GM23248 (cell line): ENCODE results near the gene FAT2.

Experiments used
- EZH2 ChIP-seq: fragments of 200-600 bp; sonication (generic); IDR thresholded peaks from 2 replicates; pipeline ENCODE4 v1.6.1; 2018; ENCODE audit warnings: antibody characterized with exemption, mild to moderate bottlenecking; ENCODE audit not compliant: insufficient read depth, poor library complexity, severe bottlenecking
- EZH2phosphoT487 ChIP-seq: fragments of 200-600 bp; sonication (generic); IDR thresholded peaks from 2 replicates; pipeline ENCODE4 v1.6.1; 2018; ENCODE audit warnings: antibody characterized with exemption, moderate library complexity, mild to moderate bottlenecking, low read depth; ENCODE audit not compliant: insufficient read depth

- TF ChIP-seq EZH2 = no peak
- no peak for TF ChIP-seq EZH2phosphoT487
Observed at GRCh38 chr5:151568036-151568435, 23.1 kb downstream of the FAT2 start.
